CD14-positive monocyte (primary cell): Measurements from ENCODE around the gene KRTAP10-6. TPM values are rescaled to one million over a fixed set of nuclear protein-coding genes. Genes with fewer than 3 reads are reported as not detected.

Source experiments
- DNase-seq, 3 donors: peaks; one replicate each; pipeline ENCODE4 v3.0.0-alpha.2; 2011 to 2022
- H2AFZ ChIP-seq: 2 replicates; pipeline ENCODE4 v1.6.0; 2012; ENCODE audit warnings: mild to moderate bottlenecking, low read depth, low read length, inconsistent platforms; ENCODE audit not compliant: insufficient read depth, poor library complexity, severe bottlenecking
- H3K27ac ChIP-seq, 2 donors: 1 replicate in 1 of 2; 2 replicates in 1 of 2; pipeline ENCODE4 v1.5.1; 2012 to 2013; ENCODE audit warnings: low read length in 2 of 2, control low read depth in 1 of 2, inconsistent platforms in 1 of 2, low read depth in 1 of 2, mild to moderate bottlenecking in 1 of 2
- H3K27me3 ChIP-seq, 2 donors: one replicate each; pipeline versions ENCODE4 v1.6.0 to v1.6.1; 2011 to 2013; ENCODE audit warnings: low read length in 2 of 2; ENCODE audit not compliant: control insufficient read depth in 2 of 2, insufficient read depth in 2 of 2
- H3K36me3 ChIP-seq, 2 donors: replicated peaks in 1 of 2; 1 replicate in 1 of 2; 2 replicates in 1 of 2; pipeline versions ENCODE4 v1.5.1 to v1.6.1; 2012 to 2013; ENCODE audit warnings: low read length in 2 of 2, control low read depth in 1 of 2, inconsistent platforms in 1 of 2, mild to moderate bottlenecking in 1 of 2; ENCODE audit not compliant: insufficient read depth in 2 of 2, control insufficient read depth in 1 of 2
- H3K4me1 ChIP-seq, 2 donors: 1 replicate in 1 of 2; 2 replicates in 1 of 2; pipeline versions ENCODE4 v1.5.1 to v1.6.1; 2012 to 2013; ENCODE audit warnings: low read length in 2 of 2, control low read depth in 1 of 2, inconsistent platforms in 1 of 2, mild to moderate bottlenecking in 1 of 2, moderate library complexity in 1 of 2; ENCODE audit not compliant: insufficient read depth in 2 of 2, control insufficient read depth in 1 of 2
- H3K4me2 ChIP-seq: replicated peaks from 2 replicates; pipeline ENCODE3; 2012; ENCODE audit warnings: low read length, moderate library complexity, mild to moderate bottlenecking; ENCODE audit not compliant: poor library complexity, severe bottlenecking; ENCODE audit errors: extremely low read depth
- H3K4me3 ChIP-seq, 3 experiments: fragments of 200-600 bp in 1 of 3; sonication (generic) in 1 of 3; replicated peaks in 1 of 3; 1 replicate in 2 of 3; 2 replicates in 1 of 3; pipeline ENCODE4 v1.5.1; 2011 to 2013; ENCODE audit warnings: low read length in 3 of 3, mild to moderate bottlenecking in 3 of 3, control low read depth in 2 of 3, low read depth in 2 of 3, inconsistent platforms in 1 of 3, moderate library complexity in 1 of 3
- H3K79me2 ChIP-seq: 2 replicates; pipeline ENCODE4 v1.6.0; 2012; ENCODE audit warnings: mild to moderate bottlenecking, control low read depth, inconsistent platforms, low read length, moderate library complexity; ENCODE audit not compliant: insufficient read depth
- H3K9ac ChIP-seq: 2 replicates; pipeline ENCODE4 v1.6.0; 2017; ENCODE audit warnings: low read length, mild to moderate bottlenecking; ENCODE audit not compliant: insufficient read depth, poor library complexity, severe bottlenecking
- H3K9me3 ChIP-seq, 2 donors: replicated peaks in 1 of 2; 1 replicate in 1 of 2; 2 replicates in 1 of 2; pipeline versions ENCODE4 v1.5.1 to v1.6.1; 2012 to 2013; ENCODE audit warnings: low read length in 2 of 2, control low read depth in 1 of 2; ENCODE audit not compliant: control insufficient read depth in 1 of 2, insufficient read depth in 1 of 2
- H4K20me1 ChIP-seq: 2 replicates; pipeline ENCODE4 v1.6.0; 2012; ENCODE audit warnings: mild to moderate bottlenecking, low read length, control low read depth, moderate library complexity; ENCODE audit not compliant: insufficient read depth
- H3K27ac Mint-ChIP-seq, 7 donors: one replicate each; pipeline ENCODE4 v1.8.0; 2020; ENCODE audit warnings: mild to moderate bottlenecking in 7 of 7, mixed read lengths in 7 of 7, moderate library complexity in 6 of 7, inconsistent platforms in 2 of 7
- H3K27me3 Mint-ChIP-seq, 3 donors: one replicate each; pipeline ENCODE4 v1.8.0; 2021 to 2022; ENCODE audit warnings: low read depth in 3 of 3, mild to moderate bottlenecking in 3 of 3, mixed read lengths in 3 of 3, moderate library complexity in 3 of 3, inconsistent platforms in 1 of 3
- H3K36me3 Mint-ChIP-seq, 2 donors: one replicate each; pipeline ENCODE4 v1.8.0; 2020; ENCODE audit warnings: mixed read lengths in 2 of 2, inconsistent platforms in 1 of 2, mild to moderate bottlenecking in 1 of 2
- H3K4me1 Mint-ChIP-seq: one replicate; pipeline ENCODE4 v1.8.0; 2020; ENCODE audit warnings: mild to moderate bottlenecking, mixed read lengths
- H3K4me3 Mint-ChIP-seq, 2 donors: one replicate each; pipeline ENCODE4 v1.8.0; 2020; ENCODE audit warnings: mild to moderate bottlenecking in 2 of 2, mixed read lengths in 2 of 2, moderate library complexity in 1 of 2
- H3K9me3 Mint-ChIP-seq, 7 donors: one replicate each; pipeline ENCODE4 v1.8.0; 2020 to 2022; ENCODE audit warnings: mixed read lengths in 7 of 7, mild to moderate bottlenecking in 6 of 7, moderate library complexity in 6 of 7, inconsistent platforms in 2 of 7
- CTCF ChIP-seq: fragments of 200-600 bp; IDR thresholded peaks from one replicate; pipeline ENCODE4 v1.8.0; 2022; ENCODE audit warnings: antibody characterized with exemption, mild to moderate bottlenecking
- WGBS: methylation state at CpG from one replicate; pipeline ENCODE4 v1.1.5; 2013; ENCODE audit warnings: missing lambda C conversion rate; ENCODE audit not compliant: insufficient coverage; 5-methylcytosine and 5-hydroxymethylcytosine counted together
- intact Hi-C, 2 donors: fragments of 100-400 bp; cut with micrococcal nuclease; formaldehyde crosslinking; loops; one replicate each; pipeline versions ENCODE4 v1.15.0 to v1.15.1; 2023
- polyA plus RNA-seq, 3 donors: library from polyadenylated mRNA; depleted of rRNA in 1 of 3; unstranded in 2 of 3; stranded (reverse) in 1 of 3; fragments of 300-500 nt in 2 of 3; fragments of >200 nt in 1 of 3; fragmentation: Illumina TruSeq in 2 of 3; gene quantifications; 1 replicate in 2 of 3; 2 replicates in 1 of 3; pipeline ENCODE4 v1.2.3, GENCODE V29; 2012 to 2021

The KRTAP10-6 gene
- polyA plus RNA-seq, 3 donors = not detected

GRCh38 chr21:44595524-44595923 is 3.2 kb upstream of the KRTAP10-6 start:
- Mint-ChIP-seq H3K27ac (no peak overlapping the region), H3K36me3 (no peaks in the 10 kb centered on the region), H3K27me3 (peaks cover 2 to 23% (median 7%) of the 10 kb centered on the region in 3 donors), H3K9me3 (peaks cover 0 to 2% (median 0%) of the 10 kb centered on the region in 7 donors), H3K4me3 (no peak overlapping the region), H3K4me1 (no peaks in the 10 kb centered on the region)
- Histone ChIP-seq H3K4me2 (no peak overlapping the region), H3K4me3 (no peak overlapping the region), H3K9ac (no peak overlapping the region), H3K36me3 (no peaks in the 10 kb centered on the region), H3K9me3 (no peaks in the 10 kb centered on the region), H3K4me1 (no peaks in the 10 kb centered on the region), H3K79me2 (no peaks in the 10 kb centered on the region), H3K27me3 (no peaks in the 10 kb centered on the region), H3K27ac (no peak overlapping the region), H2AFZ (no peak overlapping the region), H4K20me1 (no peaks in the 10 kb centered on the region)
- intact Hi-C loops = no loop called here
- WGBS = 85% methylated on average over 2 of the region's 6 CpGs
- DNase-seq = no peak
- no peak for TF ChIP-seq CTCF

GRCh38 chr21:44594406-44594916 is 2.2 kb upstream of the KRTAP10-6 start:
- no peak overlapping the region for H3K4me3 Mint-ChIP-seq
- Histone ChIP-seq H3K27ac (no peak overlapping the region), H3K79me2 (no peaks in the 10 kb centered on the region), H3K36me3 (no peaks in the 10 kb centered on the region), H3K9ac (no peak overlapping the region), H3K4me3 (no peak overlapping the region), H2AFZ (no peak overlapping the region), H3K4me2 (no peak overlapping the region), H3K4me1 (no peaks in the 10 kb centered on the region), H3K27me3 (no peaks in the 10 kb centered on the region), H3K9me3 (no peaks in the 10 kb centered on the region), H4K20me1 (no peaks in the 10 kb centered on the region)
- DNase-seq = no peak
- 71% methylated on average over 7 of the region's 12 CpGs for WGBS
- no peaks in the 10 kb centered on the region for H3K36me3 Mint-ChIP-seq
- H3K27me3 Mint-ChIP-seq = peaks cover 2 to 27% (median 7%) of the 10 kb centered on the region in 3 donors
- intact Hi-C loops = no loop called here
- H3K9me3 Mint-ChIP-seq = peaks cover 0 to 2% (median 0%) of the 10 kb centered on the region in 7 donors
- no peak overlapping the region for H3K27ac Mint-ChIP-seq
- no peak for TF ChIP-seq CTCF
- no peaks in the 10 kb centered on the region for H3K4me1 Mint-ChIP-seq
